Upper lobe of left lung (tissue), 6 donors: ENCODE data around the gene GCK. TPM values are rescaled to one million over a fixed set of nuclear protein-coding genes. Genes with fewer than 3 reads are reported as not detected.

ENCODE experiments used
- ATAC-seq, 2 donors: fragments of 200-7000 bp; cut with Tn5 transposase; one replicate each; pipeline ENCODE4 v1.9.1; 2022; ENCODE audit warnings: mild to moderate bottlenecking in 2 of 2, moderate library complexity in 2 of 2; ENCODE audit not compliant: low FRiP score in 2 of 2
- DNase-seq, 2 donors: peaks; one replicate each; pipeline ENCODE4 v3.0.0-alpha.2; 2019 to 2020
- H3K27ac ChIP-seq, 4 donors: fragments of 200-600 bp; sonication (generic); one replicate each; pipeline ENCODE4 v1.5.1; 2016 to 2019
- H3K27me3 ChIP-seq, 4 donors: fragments of 200-600 bp; sonication (generic); one replicate each; pipeline ENCODE4 v1.5.1; 2017 to 2019
- H3K36me3 ChIP-seq, 4 donors: fragments of 200-600 bp; sonication (generic); one replicate each; pipeline ENCODE4 v1.5.1; 2016 to 2019
- H3K4me1 ChIP-seq, 4 donors: fragments of 200-600 bp; sonication (generic); one replicate each; pipeline ENCODE4 v1.5.1; 2018 to 2019
- H3K4me3 ChIP-seq, 4 donors: fragments of 200-600 bp; sonication (generic); one replicate each; pipeline ENCODE4 v1.5.1; 2017 to 2019; ENCODE audit warnings: mild to moderate bottlenecking in 2 of 4, moderate library complexity in 1 of 4
- H3K9me3 ChIP-seq, 4 donors: fragments of 200-600 bp; sonication (generic); one replicate each; pipeline ENCODE4 v1.5.1; 2018 to 2019
- EP300 ChIP-seq, 4 donors: sonication (generic); formaldehyde crosslinking; IDR thresholded peaks; one replicate each; pipeline ENCODE4 v1.5.1; 2017; ENCODE audit warnings: antibody characterized with exemption in 4 of 4, control low read depth in 2 of 4
- POLR2A ChIP-seq, 4 donors: fragments of 450-650 bp; IDR thresholded peaks; one replicate each; pipeline ENCODE4 v1.5.1; 2016 to 2017; ENCODE audit warnings: antibody characterized with exemption in 4 of 4, mild to moderate bottlenecking in 2 of 4
- POLR2AphosphoS5 ChIP-seq, 2 donors: sonication (generic); formaldehyde crosslinking; IDR thresholded peaks; one replicate each; pipeline ENCODE4 v1.5.1; 2017; ENCODE audit warnings: antibody characterized with exemption in 2 of 2
- WGBS, 2 donors: methylation state at CpG; one replicate each; pipeline ENCODE4 v1.1.5; 2017 to 2018; 5-methylcytosine and 5-hydroxymethylcytosine counted together
- total RNA-seq, 6 donors: library from RNA; depleted of rRNA in 4 of 6; stranded (reverse); fragments of >200 nt in 4 of 6; gene quantifications; one replicate each; pipeline versions ENCODE4 v1.1.0 to v1.2.1, GENCODE V29; 2016 to 2021
- TF ChIP-seq, protein P1 (sequence below), 6 experiments: fragments of 450-650 bp in 4 of 6; fragments of 200-600 bp in 2 of 6; sonication (generic) in 2 of 6; IDR thresholded peaks; one replicate each; pipeline ENCODE4 v1.5.1; 2016 to 2019; ENCODE audit warnings: antibody characterized with exemption in 6 of 6
- donor health status: DM: no; HTN: no; CAD: no; lungs with moderate emphysema.
- donor health status: DM: no; HTN: yes; CAD: no; lungs with severe emphysema.

GCK gene
- total RNA-seq, 6 donors from 2014 or later: 0.17 to 0.49 (median 0.30) TPM; not detected in 2

DNA sequence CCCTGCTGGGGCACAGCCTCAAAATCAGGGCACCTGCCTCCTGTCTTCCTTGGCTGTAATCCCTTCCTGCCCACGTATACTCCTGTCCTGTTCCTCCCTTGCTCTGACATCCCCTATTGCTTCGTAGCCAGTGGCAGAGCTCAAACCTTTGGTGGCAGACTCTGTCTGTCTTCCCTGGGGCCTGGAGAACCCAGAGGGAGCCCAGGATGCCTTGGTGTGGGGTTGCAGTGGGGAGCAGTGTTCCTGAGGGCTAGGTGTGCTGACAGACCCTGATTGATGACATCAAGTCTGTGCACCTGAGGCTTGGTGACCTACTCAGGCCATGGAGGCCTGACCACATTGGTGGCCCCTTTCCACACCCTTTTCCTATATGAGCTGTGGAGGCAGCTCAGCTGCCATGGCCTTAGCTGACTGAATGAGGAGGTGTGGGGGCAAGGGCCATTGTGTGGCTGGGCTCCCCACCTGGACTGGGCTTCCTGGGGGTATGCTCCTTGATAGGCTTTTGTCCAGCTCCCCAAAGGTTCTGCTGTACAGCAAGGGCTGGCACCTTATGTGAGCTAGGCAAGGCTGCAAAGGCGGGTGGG, 5.4 kb upstream of the GCK start:
- WGBS, 2 donors: 90 to 92% methylated on average over 3 of the region's 3 CpGs
- TF ChIP-seq POLR2AphosphoS5 (IDR thresholded peaks at IDR 0.05) (no peak), POLR2A (IDR thresholded peaks at IDR 0.05) (no peak), EP300 (IDR thresholded peaks at IDR 0.05) (no peak)
- TF ChIP-seq, protein P1, sequence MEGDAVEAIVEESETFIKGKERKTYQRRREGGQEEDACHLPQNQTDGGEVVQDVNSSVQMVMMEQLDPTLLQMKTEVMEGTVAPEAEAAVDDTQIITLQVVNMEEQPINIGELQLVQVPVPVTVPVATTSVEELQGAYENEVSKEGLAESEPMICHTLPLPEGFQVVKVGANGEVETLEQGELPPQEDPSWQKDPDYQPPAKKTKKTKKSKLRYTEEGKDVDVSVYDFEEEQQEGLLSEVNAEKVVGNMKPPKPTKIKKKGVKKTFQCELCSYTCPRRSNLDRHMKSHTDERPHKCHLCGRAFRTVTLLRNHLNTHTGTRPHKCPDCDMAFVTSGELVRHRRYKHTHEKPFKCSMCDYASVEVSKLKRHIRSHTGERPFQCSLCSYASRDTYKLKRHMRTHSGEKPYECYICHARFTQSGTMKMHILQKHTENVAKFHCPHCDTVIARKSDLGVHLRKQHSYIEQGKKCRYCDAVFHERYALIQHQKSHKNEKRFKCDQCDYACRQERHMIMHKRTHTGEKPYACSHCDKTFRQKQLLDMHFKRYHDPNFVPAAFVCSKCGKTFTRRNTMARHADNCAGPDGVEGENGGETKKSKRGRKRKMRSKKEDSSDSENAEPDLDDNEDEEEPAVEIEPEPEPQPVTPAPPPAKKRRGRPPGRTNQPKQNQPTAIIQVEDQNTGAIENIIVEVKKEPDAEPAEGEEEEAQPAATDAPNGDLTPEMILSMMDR (IDR thresholded peaks at IDR 0.05): no peak
- Histone ChIP-seq H3K36me3 (no peaks in the 10 kb centered on the region), H3K4me1 (no peaks in the 10 kb centered on the region), H3K27ac (no peak overlapping the region), H3K4me3 (no peak overlapping the region), H3K9me3 (no peaks in the 10 kb centered on the region), H3K27me3 (no peaks in the 10 kb centered on the region)
- ATAC-seq (no peak), DNase-seq (no peak)

DNA sequence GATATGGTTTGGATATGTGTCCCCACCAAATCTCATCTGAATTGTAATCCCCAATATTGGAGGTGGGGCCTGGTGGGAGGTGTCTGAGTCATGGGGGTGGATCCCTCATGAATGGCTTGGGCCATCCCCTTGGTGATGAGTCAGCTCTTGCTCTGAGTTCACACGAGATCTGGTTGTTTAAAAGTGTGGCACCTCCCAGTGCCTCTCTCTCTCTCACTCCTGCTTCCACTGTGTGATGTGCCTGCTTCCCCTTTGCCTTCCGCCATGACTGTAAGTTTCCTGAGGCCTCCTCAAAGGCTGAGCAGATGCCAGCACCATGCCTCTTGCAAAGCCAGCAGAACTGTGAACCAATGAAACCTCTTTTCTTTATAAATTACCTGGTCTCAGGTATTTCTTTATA, 4.8 kb upstream of the GCK start:
- Histone ChIP-seq H3K36me3 (no peaks in the 10 kb centered on the region), H3K27me3 (no peaks in the 10 kb centered on the region), H3K4me1 (no peaks in the 10 kb centered on the region), H3K4me3 (no peak overlapping the region), H3K9me3 (no peaks in the 10 kb centered on the region), H3K27ac (no peak overlapping the region)
- 61 to 79% methylated on average over 2 of the region's 2 CpGs for WGBS, 2 donors
- no peak for TF ChIP-seq POLR2A (IDR thresholded peaks at IDR 0.05)
- no peak for TF ChIP-seq EP300 (IDR thresholded peaks at IDR 0.05)
- TF ChIP-seq, protein P1 (IDR thresholded peaks at IDR 0.05): no peak
- no peak for TF ChIP-seq POLR2AphosphoS5 (IDR thresholded peaks at IDR 0.05)
- no peak for DNase-seq
- no peak for ATAC-seq

DNA sequence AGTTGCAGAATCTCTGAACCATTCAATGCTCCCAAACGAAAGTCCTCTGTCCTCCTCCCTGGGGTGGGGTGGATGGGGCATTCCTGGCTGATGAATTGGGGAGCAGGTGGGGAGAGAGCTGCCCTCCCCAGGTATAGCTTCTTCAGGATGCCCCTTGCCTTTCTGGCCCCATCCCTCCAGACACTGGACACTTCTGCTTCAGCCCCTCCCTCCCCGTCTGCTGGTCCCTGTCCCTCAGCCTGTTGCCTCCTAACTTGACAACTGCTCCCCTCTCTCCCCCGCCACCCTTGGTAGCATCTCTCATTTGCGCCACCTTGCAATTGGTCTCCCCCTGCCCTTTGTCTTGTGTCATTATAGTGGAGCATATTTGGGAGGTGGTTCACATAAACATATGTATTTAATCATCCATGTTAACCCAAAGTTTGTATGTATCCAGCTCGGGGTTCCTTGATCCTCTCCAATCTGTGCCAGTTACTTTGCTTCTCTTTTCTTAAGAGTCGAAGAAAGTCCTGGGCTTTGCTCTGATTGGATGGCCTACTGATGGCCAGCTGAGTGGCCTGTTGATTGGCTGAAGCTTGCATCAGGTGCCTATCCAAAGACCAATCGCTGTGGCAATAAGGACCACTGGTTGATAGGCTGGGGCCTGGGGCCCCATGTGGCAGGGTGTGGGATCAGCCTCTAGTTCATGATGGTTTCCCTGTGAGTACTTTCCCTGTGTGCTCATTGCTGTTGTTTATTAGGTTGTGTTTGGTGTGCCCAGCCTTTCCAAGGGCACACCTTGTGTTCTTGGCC, 4.0 kb upstream of the GCK start:
- H3K9me3 ChIP-seq: no peaks in the 10 kb centered on the region
- 89 to 93% methylated on average over 7 of the region's 7 CpGs for WGBS, 2 donors
- no peaks in the 10 kb centered on the region for H3K4me1 ChIP-seq
- H3K27ac ChIP-seq: no peak overlapping the region
- no peak overlapping the region for H3K4me3 ChIP-seq
- DNase-seq (no peak), ATAC-seq (no peak)
- no peaks in the 10 kb centered on the region for H3K36me3 ChIP-seq
- TF ChIP-seq EP300 (IDR thresholded peaks at IDR 0.05) (no peak), POLR2A (IDR thresholded peaks at IDR 0.05) (no peak), POLR2AphosphoS5 (IDR thresholded peaks at IDR 0.05) (no peak)
- TF ChIP-seq, protein P1 (IDR thresholded peaks at IDR 0.05): no peak
- no peaks in the 10 kb centered on the region for H3K27me3 ChIP-seq

DNA sequence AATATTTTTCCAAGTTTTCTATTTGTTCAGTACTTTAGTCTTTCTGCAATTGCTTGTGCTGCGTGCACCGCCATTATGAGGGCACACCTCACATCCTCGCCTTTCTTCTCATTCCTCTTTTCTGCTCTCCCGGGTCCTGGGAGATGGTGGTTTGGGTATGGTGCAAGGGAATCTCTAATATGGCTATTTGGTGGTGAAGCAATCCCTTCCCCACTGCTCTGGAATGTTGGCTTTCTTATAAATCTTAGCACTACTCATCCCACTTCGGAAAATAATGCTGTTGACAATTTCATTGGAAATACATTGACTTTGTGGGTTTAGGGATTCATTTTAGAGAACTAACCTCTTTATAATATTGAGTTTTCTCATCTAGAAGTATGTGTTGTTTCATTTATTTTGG, 1.9 kb upstream of the GCK start:
- no peaks in the 10 kb centered on the region for H3K36me3 ChIP-seq
- no peaks in the 10 kb centered on the region for H3K9me3 ChIP-seq
- ATAC-seq: no peak
- no peaks in the 10 kb centered on the region for H3K27me3 ChIP-seq
- DNase-seq: no peak
- H3K27ac ChIP-seq: no peak overlapping the region
- no peak overlapping the region for H3K4me3 ChIP-seq
- no peak for TF ChIP-seq EP300 (IDR thresholded peaks at IDR 0.05)
- no peak for TF ChIP-seq POLR2AphosphoS5 (IDR thresholded peaks at IDR 0.05)
- TF ChIP-seq, protein P1 (IDR thresholded peaks at IDR 0.05): no peak
- no peak for TF ChIP-seq POLR2A (IDR thresholded peaks at IDR 0.05)
- H3K4me1 ChIP-seq: no peaks in the 10 kb centered on the region
- WGBS, 2 donors: 83 to 88% methylated on average over 5 of the region's 5 CpGs
